Glutamatergic neuron (in vitro differentiated cells): ENCODE measurements around the gene EXOC6B. TPM values are rescaled to one million over a fixed set of nuclear protein-coding genes. Genes with fewer than 3 reads are reported as not detected.

Experiments
- DNase-seq: peaks from one replicate; pipeline ENCODE4 v3.0.0; 2022
- H3K27ac Mint-ChIP-seq: one replicate; pipeline ENCODE4 v1.8.0; 2020; ENCODE audit warnings: mild to moderate bottlenecking, mixed read lengths, inconsistent platforms; ENCODE audit not compliant: unreplicated experiment
- H3K27me3 Mint-ChIP-seq: one replicate; pipeline ENCODE4 v1.8.0; 2020; ENCODE audit warnings: mild to moderate bottlenecking, moderate library complexity, mixed read lengths, inconsistent platforms; ENCODE audit not compliant: unreplicated experiment
- H3K36me3 Mint-ChIP-seq: one replicate; pipeline ENCODE4 v1.8.0; 2020; ENCODE audit warnings: mild to moderate bottlenecking, mixed read lengths, inconsistent platforms; ENCODE audit not compliant: unreplicated experiment
- H3K4me1 Mint-ChIP-seq: one replicate; pipeline ENCODE4 v1.8.0; 2020; ENCODE audit warnings: mild to moderate bottlenecking, low read depth, mixed read lengths, inconsistent platforms; ENCODE audit not compliant: unreplicated experiment
- H3K4me3 Mint-ChIP-seq: one replicate; pipeline ENCODE4 v1.8.0; 2020; ENCODE audit warnings: mild to moderate bottlenecking, mixed read lengths, inconsistent platforms; ENCODE audit not compliant: unreplicated experiment
- H3K9me3 Mint-ChIP-seq: one replicate; pipeline ENCODE4 v1.8.0; 2020; ENCODE audit warnings: mild to moderate bottlenecking, moderate library complexity, mixed read lengths, inconsistent platforms; ENCODE audit not compliant: unreplicated experiment
- total RNA-seq: library from RNA; stranded (reverse); fragmentation: NEBNext Ultra II Directional; extraction: Animal tissue kit (Norgen Biotek cat#: 25700); gene quantifications from one replicate; pipeline ENCODE4 v1.2.1, GENCODE V29; 2021; ENCODE audit not compliant: unreplicated experiment
- TF ChIP-seq, protein P1 (sequence below): fragments of 200-600 bp; sonication (generic); IDR thresholded peaks from one replicate; pipeline ENCODE4 v1.5.0; 2021; ENCODE audit not compliant: partially characterized antibody, unreplicated experiment

The EXOC6B gene
- total RNA-seq, 1 donor from 2014 or later: 34.5 TPM

DNA sequence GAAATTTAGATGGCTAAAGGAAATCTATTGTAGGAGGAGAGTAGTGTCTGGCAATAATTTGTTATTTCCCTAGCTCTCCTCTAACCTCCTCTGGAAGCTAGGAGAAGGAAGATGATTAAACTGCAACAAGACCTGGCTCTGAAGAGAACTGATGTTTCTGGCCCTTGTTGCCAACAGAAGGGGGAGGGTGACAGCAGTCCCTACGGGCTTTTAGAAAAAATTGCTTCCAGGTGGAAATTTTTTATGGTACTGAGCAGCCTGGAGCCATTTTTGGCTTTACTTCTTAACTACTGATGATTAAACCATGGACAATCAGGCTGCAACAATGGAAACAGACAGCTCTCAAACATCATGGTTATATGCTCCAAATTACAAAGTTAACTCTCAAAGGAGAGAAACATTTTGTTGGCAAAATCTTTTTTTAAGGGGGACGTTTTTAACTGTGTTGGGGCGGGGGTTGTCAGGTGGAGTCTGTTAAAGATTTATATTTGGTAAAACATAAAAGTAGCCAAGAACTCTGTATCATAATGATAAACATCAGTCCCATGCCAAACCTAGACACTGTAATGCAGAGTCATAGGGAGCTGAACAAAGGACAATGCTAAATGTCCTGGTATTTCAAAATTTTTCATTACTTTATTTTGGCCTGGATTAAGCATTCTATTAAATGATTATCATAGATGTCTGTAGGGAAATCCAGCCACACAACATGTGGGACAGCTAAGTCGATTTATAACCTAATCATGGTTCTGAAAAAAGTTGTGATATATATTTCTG is 70.0 kb downstream of the EXOC6B start:
- TF ChIP-seq, protein P1, sequence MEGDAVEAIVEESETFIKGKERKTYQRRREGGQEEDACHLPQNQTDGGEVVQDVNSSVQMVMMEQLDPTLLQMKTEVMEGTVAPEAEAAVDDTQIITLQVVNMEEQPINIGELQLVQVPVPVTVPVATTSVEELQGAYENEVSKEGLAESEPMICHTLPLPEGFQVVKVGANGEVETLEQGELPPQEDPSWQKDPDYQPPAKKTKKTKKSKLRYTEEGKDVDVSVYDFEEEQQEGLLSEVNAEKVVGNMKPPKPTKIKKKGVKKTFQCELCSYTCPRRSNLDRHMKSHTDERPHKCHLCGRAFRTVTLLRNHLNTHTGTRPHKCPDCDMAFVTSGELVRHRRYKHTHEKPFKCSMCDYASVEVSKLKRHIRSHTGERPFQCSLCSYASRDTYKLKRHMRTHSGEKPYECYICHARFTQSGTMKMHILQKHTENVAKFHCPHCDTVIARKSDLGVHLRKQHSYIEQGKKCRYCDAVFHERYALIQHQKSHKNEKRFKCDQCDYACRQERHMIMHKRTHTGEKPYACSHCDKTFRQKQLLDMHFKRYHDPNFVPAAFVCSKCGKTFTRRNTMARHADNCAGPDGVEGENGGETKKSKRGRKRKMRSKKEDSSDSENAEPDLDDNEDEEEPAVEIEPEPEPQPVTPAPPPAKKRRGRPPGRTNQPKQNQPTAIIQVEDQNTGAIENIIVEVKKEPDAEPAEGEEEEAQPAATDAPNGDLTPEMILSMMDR: no peak
- H3K4me1 Mint-ChIP-seq: no peaks in the 10 kb centered on the region
- DNase-seq: no peak
- H3K36me3 Mint-ChIP-seq: peaks cover 5% of the 10 kb centered on the region
- no peak overlapping the region for H3K4me3 Mint-ChIP-seq
- no peaks in the 10 kb centered on the region for H3K27me3 Mint-ChIP-seq
- no peak overlapping the region for H3K27ac Mint-ChIP-seq
- H3K9me3 Mint-ChIP-seq: no peaks in the 10 kb centered on the region

DNA sequence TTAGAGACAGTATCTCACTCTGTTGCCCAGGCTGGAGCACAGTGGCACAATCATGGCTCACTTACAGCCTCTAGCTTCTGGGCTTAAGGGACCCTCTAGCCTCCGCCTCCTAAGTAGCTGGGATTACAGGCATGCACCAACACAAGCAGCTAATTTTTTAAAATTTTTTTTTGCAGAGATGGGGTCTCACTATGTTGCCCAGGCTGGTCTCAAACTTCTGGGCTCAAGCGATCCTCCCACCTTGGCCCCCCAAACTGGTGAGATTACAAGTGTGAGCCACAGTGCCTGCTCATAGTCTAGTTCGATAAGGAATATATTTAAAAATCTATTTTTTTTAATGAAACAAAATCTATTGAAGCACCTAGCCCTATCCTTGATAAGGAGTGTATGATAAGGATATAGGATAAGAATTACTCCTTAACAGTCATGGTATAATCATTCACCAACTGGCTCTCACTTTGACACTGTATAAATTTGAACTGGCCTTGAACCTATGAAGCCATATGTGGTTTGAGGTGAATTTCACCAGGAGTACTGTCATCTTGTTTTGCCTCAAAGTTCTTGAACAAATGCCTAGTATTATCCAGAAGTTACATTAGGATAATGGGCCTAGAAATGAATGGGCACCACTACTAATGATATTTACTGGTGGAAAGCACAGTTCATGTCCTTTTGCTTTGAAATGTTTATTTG is 71.1 kb downstream of the EXOC6B start:
- Mint-ChIP-seq H3K27me3 (no peaks in the 10 kb centered on the region), H3K4me1 (no peaks in the 10 kb centered on the region), H3K9me3 (no peaks in the 10 kb centered on the region), H3K36me3 (no peaks in the 10 kb centered on the region), H3K4me3 (no peak overlapping the region), H3K27ac (no peak overlapping the region)
- TF ChIP-seq, protein P1: no peak
- DNase-seq: no peak

- H3K27me3 Mint-ChIP-seq: no peaks in the 10 kb centered on the region
- TF ChIP-seq, protein P1: no peak
- no peaks in the 10 kb centered on the region for H3K9me3 Mint-ChIP-seq
- DNase-seq: no peak
- no peak overlapping the region for H3K27ac Mint-ChIP-seq
- no peaks in the 10 kb centered on the region for H3K4me1 Mint-ChIP-seq
- no peaks in the 10 kb centered on the region for H3K36me3 Mint-ChIP-seq
- H3K4me3 Mint-ChIP-seq: no peak overlapping the region
These were observed 74.7 kb downstream of the EXOC6B start for GRCh38 chr2:72750977-72751639.

GRCh38 chr2:72750466-72750865 is 75.4 kb downstream of the EXOC6B start:
- no peaks in the 10 kb centered on the region for H3K4me1 Mint-ChIP-seq
- no peak overlapping the region for H3K27ac Mint-ChIP-seq
- H3K27me3 Mint-ChIP-seq: no peaks in the 10 kb centered on the region
- no peaks in the 10 kb centered on the region for H3K9me3 Mint-ChIP-seq
- H3K36me3 Mint-ChIP-seq: no peaks in the 10 kb centered on the region
- no peak for DNase-seq
- TF ChIP-seq, protein P1: no peak
- H3K4me3 Mint-ChIP-seq: no peak overlapping the region
